Stromal cell of bone marrow (primary cell): ENCODE results near the gene LRBA.

Experiments used
- DNase-seq: peaks from one replicate; pipeline ENCODE4 v3.0.0-alpha.2; 2012; ENCODE audit warnings: low read depth

Gene LRBA

GRCh38 chr4:150322646-150323045, 692.4 kb downstream of the LRBA start:
- DNase-seq: no peak

GRCh38 chr4:150321113-150321512, 694.0 kb downstream of the LRBA start:
- no peak for DNase-seq

- no peak for DNase-seq
Observed at GRCh38 chr4:150318971-150319370, 696.1 kb downstream of the LRBA start.

- no peak for DNase-seq
Observed at GRCh38 chr4:150318527-150318926, 696.6 kb downstream of the LRBA start.

- DNase-seq: no peak
Observed at GRCh38 chr4:150316332-150317205, 698.5 kb downstream of the LRBA start.

GRCh38 chr4:150315691-150316090, 699.4 kb downstream of the LRBA start:
- no peak for DNase-seq

GRCh38 chr4:150315175-150315574, 699.9 kb downstream of the LRBA start:
- no peak for DNase-seq

GRCh38 chr4:150314031-150314430, 701.1 kb downstream of the LRBA start:
- DNase-seq: no peak

GRCh38 chr4:150310159-150310895, 704.8 kb downstream of the LRBA start:
- no peak for DNase-seq

- no peak for DNase-seq
Observed at GRCh38 chr4:150308824-150309472, 706.1 kb downstream of the LRBA start.

GRCh38 chr4:150306719-150307118, 708.4 kb downstream of the LRBA start:
- DNase-seq: no peak

- peak; percentile 49 for DNase-seq
Observed at GRCh38 chr4:150305995-150306394, 709.1 kb downstream of the LRBA start.

- peak; percentile 96 for DNase-seq
Observed at GRCh38 chr4:150302553-150302952, 712.5 kb downstream of the LRBA start.

GRCh38 chr4:150299816-150300215, 715.3 kb downstream of the LRBA start:
- no peak for DNase-seq

- peak; percentile 48 for DNase-seq
Observed at GRCh38 chr4:150297861-150298474, 717.1 kb downstream of the LRBA start.

GRCh38 chr4:150289881-150290280, 725.2 kb downstream of the LRBA start:
- DNase-seq: no peak

- no peak for DNase-seq
Observed at GRCh38 chr4:150289198-150289597, 725.9 kb downstream of the LRBA start.

GRCh38 chr4:150286656-150287055, 728.4 kb downstream of the LRBA start:
- DNase-seq: no peak

GRCh38 chr4:150283689-150284088, 731.4 kb downstream of the LRBA start:
- peak; percentile 93 for DNase-seq

GRCh38 chr4:150280975-150281374, 734.1 kb downstream of the LRBA start:
- no peak for DNase-seq

GRCh38 chr4:150280081-150280895, 734.8 kb downstream of the LRBA start:
- DNase-seq: peak; percentile 79
